Measurements from ENCODE around the gene TGFBR3. TPM values are rescaled to one million over a fixed set of nuclear protein-coding genes. Genes with fewer than 3 reads are reported as not detected.

Gene TGFBR3
- total and polyA plus RNA-seq, 2 of the 4 experiments (the other 2 are of a cell fraction), result 3.0 to 11.3 TPM

GRCh38 chr1:91787919-91788318 is 98.0 kb downstream of the TGFBR3 start:
- Histone ChIP-seq H3K9me1 (ENCODE audit: insufficient read depth, low read length) (peaks cover 2% of the 10 kb centered on the region), H2BK20ac (ENCODE audit: low read depth, low read length) (no peak overlapping the region), H3K9me3 (ENCODE audit: control insufficient read depth, insufficient read depth, low read length) (no peaks in the 10 kb centered on the region), H3K4me3 (ENCODE audit: insufficient read depth, low read depth, low read length) (no peak overlapping the region), H3K79me1 (ENCODE audit: low read depth in 1 of 2, low read length in 2 of 2) (peaks cover under 1 to 5% of the 10 kb centered on the region in 2 experiments; a peak in 1 of 4 replicates), H3K4me1 (ENCODE audit: control insufficient read depth, insufficient read depth, low read length) (peaks cover 16% of the 10 kb centered on the region), H2BK120ac (ENCODE audit: low read depth, low read length) (no peak overlapping the region), H4K91ac (ENCODE audit: insufficient read depth, low read depth, low read length) (no peak overlapping the region), H2BK15ac (ENCODE audit: low read depth, low read length) (no peak overlapping the region), H3K36me3 (ENCODE audit: control insufficient read depth, insufficient read depth, low read length) (no peaks in the 10 kb centered on the region; the same call in 1 of the 2 replicates), H3K9ac (ENCODE audit: low read depth, low read length) (no peak overlapping the region), H4K8ac (ENCODE audit: low read depth in 2 of 2, low read length in 2 of 2) (no peak overlapping the region), H4K20me1 (ENCODE audit: insufficient read depth, low read length) (no peaks in the 10 kb centered on the region), H3K27ac (ENCODE audit: insufficient read depth, low read length) (no peak overlapping the region), H3K18ac (ENCODE audit: low read depth, low read length) (no peak overlapping the region), H2AFZ (replicated peaks; ENCODE audit: low read length, poor library complexity) (no peak overlapping the region), H3K23ac (ENCODE audit: low read depth, low read length) (no peak overlapping the region), H3K27me3 (ENCODE audit: control insufficient read depth, insufficient read depth, low read length) (peaks cover 4% of the 10 kb centered on the region; the same call in 1 of the 2 replicates), H2BK5ac (ENCODE audit: low read depth, low read length, poor library complexity, severe bottlenecking) (no peak overlapping the region), H4K5ac (ENCODE audit: low read depth, low read length) (no peak overlapping the region; the same call in 1 of the 2 replicates), H2AK9ac (replicated peaks; ENCODE audit: low read depth, low read length, poor library complexity) (no peak overlapping the region), H3K14ac (replicated peaks; ENCODE audit: low read depth, low read length) (no peak overlapping the region), H2AK5ac (ENCODE audit: low read depth, low read length) (0 out of 2 replicates have a peak overlapping the region, but pooled peaks have one; percentile 7), H3K4ac (ENCODE audit: low read depth, low read length) (no peak overlapping the region), H3K56ac (ENCODE audit: extremely low read depth, insufficient read depth, low read length) (no peak overlapping the region), H3K4me2 (ENCODE audit: low read depth, low read length) (no peak overlapping the region)
- intact Hi-C loops (cut with micrococcal nuclease) (no loop called here), dilution Hi-C loops (cut with HindIII; ENCODE audit: low sequenced_read_pairs, unreplicated experiment) (no loop called here), in situ Hi-C loops (cut with MboI; ENCODE audit: low sequenced_read_pairs) (no loop called here)
- no peak for TF ChIP-seq FOS (IDR thresholded peaks at IDR 0.05; ENCODE audit: low read depth, low read length)
- TF ChIP-seq MAFK (IDR thresholded peaks at IDR 0.05; ENCODE audit: low read depth, low read length), result no peak
- no peak for TF ChIP-seq NFE2L2 (IDR thresholded peaks at IDR 0.05; ENCODE audit: low read depth, low read length)
- TF ChIP-seq MXI1 (IDR thresholded peaks at IDR 0.05; ENCODE audit: borderline replicate concordance, low read depth, low read length), result no peak
- TF ChIP-seq POLR2A (IDR thresholded peaks at IDR 0.05; ENCODE audit: low read depth, low read length), result no peak
- TF ChIP-seq CTCF (conservative IDR thresholded peaks at IDR 0.05; ENCODE audit: low read depth, low read length), result no peak
- no peak for TF ChIP-seq USF2 (IDR thresholded peaks at IDR 0.05; ENCODE audit: low read depth, low read length)
- no peak for TF ChIP-seq RAD21 (IDR thresholded peaks at IDR 0.05; ENCODE audit: low read length)
- no peak for TF ChIP-seq SMC3 (IDR thresholded peaks at IDR 0.05; ENCODE audit: low read depth, low read length)
- TF ChIP-seq BHLHE40 (IDR thresholded peaks at IDR 0.05; ENCODE audit: low read depth, low read length), result no peak
- no peak for TF ChIP-seq MAZ (IDR thresholded peaks at IDR 0.05; ENCODE audit: borderline replicate concordance, low read depth, low read length)
- no peak for TF ChIP-seq RFX5 (IDR thresholded peaks at IDR 0.05; ENCODE audit: low read depth, low read length)
- no peak for TF ChIP-seq ELK1 (IDR thresholded peaks at IDR 0.05; ENCODE audit: borderline replicate concordance, low read depth, low read length)
- no peak for TF ChIP-seq RCOR1 (IDR thresholded peaks at IDR 0.05; ENCODE audit: insufficient replicate concordance, low read length)
- TF ChIP-seq CEBPB (IDR thresholded peaks at IDR 0.05; ENCODE audit: low read depth, low read length), result no peak
- no peak for TF ChIP-seq CHD1 (IDR thresholded peaks at IDR 0.05; ENCODE audit: low read depth, low read length)
- no CpG with 5 or more reads among the region's 3 CpGs for WGBS, 2 experiments (ENCODE audit: extremely low coverage in 2 of 2, insufficient read length in 1 of 2)
- DNase-seq (no peak), ATAC-seq (ENCODE audit: low read depth) (no peak)
- POLR2A ChIA-PET (ENCODE audit: unreplicated experiment), result no interaction called here
- BruUV-seq (replicated peaks), result no TSS peak
- CTCF ChIA-PET, result no interaction called here
